Activated CD8-positive, alpha-beta memory T cell treated with anti-CD3 and anti-CD28 coated beads for 4 hours (primary cell): Measurements from ENCODE around the gene GNG13.
"Not testable (repeated sequence)": the region's sequence is repeated elsewhere in the genome, so short reads cannot be mapped to it uniquely, and the experiment has no call there.

ENCODE experiments used
- DNase-seq, 2 donors: peaks; one replicate each; pipeline ENCODE4 v3.0.0-alpha.2; 2020; ENCODE audit warnings: low read depth in 2 of 2

Gene GNG13

GRCh38 chr16:778447-778846, 22.1 kb downstream of the GNG13 start:
- DNase-seq = no peak

GRCh38 chr16:777826-778225, 22.7 kb downstream of the GNG13 start:
- DNase-seq = no peak

- no peak for DNase-seq
These were observed 23.7 kb downstream of the GNG13 start for GRCh38 chr16:776824-777223.

- not testable (repeated sequence) for DNase-seq
These were observed 24.2 kb downstream of the GNG13 start for GRCh38 chr16:776298-776697.

- no peak for DNase-seq
These were observed 25.2 kb downstream of the GNG13 start for GRCh38 chr16:775236-775796.

- DNase-seq = no peak
These were observed 26.2 kb downstream of the GNG13 start for GRCh38 chr16:774086-775001.

- no peak for DNase-seq
These were observed 27.6 kb downstream of the GNG13 start for GRCh38 chr16:772959-773358.

GRCh38 chr16:770411-770810, 30.1 kb downstream of the GNG13 start:
- no peak for DNase-seq

- no peak for DNase-seq
These were observed 30.6 kb downstream of the GNG13 start for GRCh38 chr16:769934-770333.

GRCh38 chr16:769184-769784, 31.2 kb downstream of the GNG13 start:
- DNase-seq = no peak

- DNase-seq = no peak
These were observed 32.1 kb downstream of the GNG13 start for GRCh38 chr16:768428-768827.

- DNase-seq = no peak
These were observed 32.7 kb downstream of the GNG13 start for GRCh38 chr16:767743-768235.

- no peak for DNase-seq
These were observed 33.5 kb downstream of the GNG13 start for GRCh38 chr16:766820-767640.

GRCh38 chr16:766008-766819, 34.3 kb downstream of the GNG13 start:
- DNase-seq = no peak

- DNase-seq = no peak
These were observed 35.1 kb downstream of the GNG13 start for GRCh38 chr16:765488-765865.

- DNase-seq = no peak
These were observed 35.6 kb downstream of the GNG13 start for GRCh38 chr16:764848-765487.

GRCh38 chr16:764184-764750, 36.3 kb downstream of the GNG13 start:
- DNase-seq = no peak

GRCh38 chr16:763369-764183, 37.0 kb downstream of the GNG13 start:
- no peak for DNase-seq

- DNase-seq = no peak
These were observed 37.8 kb downstream of the GNG13 start for GRCh38 chr16:762595-763268.
